Measurements from ENCODE around the gene DSCAM.

Gene DSCAM

DNA sequence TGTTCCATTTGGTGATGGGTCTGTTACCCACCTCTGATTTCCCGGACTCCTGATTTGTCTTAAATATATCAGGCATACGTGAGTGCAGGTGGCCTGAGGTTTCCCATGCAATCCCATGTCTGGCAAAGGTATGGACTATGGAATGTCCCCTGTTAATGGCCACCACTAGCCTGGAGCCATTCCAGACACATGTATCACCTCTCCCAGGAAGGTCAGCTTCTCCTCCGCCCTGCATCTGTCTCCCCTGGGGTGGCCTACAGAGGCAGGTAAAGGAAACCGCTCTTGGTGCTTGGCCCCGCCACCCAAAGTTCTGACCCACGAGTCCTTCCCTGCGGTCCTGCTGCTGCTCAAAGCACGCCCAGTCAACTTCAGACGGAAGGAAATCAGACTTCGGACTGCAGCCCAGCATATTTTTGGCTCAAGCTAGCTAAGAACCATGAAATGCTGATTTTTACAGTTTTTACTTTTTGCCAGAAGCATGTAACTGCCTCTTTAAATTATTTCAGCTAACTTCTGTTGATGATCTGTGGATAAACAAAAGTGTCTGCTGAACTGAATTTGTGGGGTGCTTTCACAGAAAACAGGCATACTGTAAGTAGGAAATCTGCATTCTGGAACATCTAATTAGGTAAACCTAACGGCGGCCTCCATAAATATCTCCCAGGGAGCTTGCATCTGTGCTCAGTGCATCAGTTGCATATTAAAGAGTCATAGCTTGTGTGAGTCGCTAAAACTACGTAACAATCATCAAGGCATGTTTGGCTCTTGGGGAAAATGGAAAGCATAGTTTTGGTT lies 873.8 kb downstream of the DSCAM start:
- no peak overlapping the region for H3K4me3 ChIP-seq (ENCODE audit: low read length)
- no peak for DNase-seq (ENCODE audit: low read depth, low spot score)

GRCh38 chr21:39972471-39972870 lies 874.5 kb downstream of the DSCAM start:
- no peak overlapping the region for H3K4me3 ChIP-seq (ENCODE audit: low read length)
- DNase-seq (ENCODE audit: low read depth, low spot score): no peak

DNA sequence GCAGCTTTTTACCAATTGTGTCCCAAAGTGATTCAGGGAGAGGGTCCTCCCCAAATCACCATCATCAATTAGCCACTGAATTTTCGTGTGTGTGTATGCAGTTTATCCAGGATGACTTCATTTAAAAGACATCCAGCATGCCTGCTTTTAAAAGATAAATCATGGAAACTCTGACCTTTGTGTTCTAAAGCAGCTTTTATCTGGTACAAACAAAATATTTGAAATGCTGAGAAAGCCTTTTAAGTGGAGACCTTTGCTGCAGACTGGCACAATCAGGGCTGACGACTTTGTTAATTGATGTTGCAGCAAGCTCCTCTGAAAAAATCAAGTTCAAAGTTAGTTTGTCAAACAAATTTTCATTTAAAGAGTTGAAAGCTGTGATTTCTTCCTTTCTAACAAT lies 875.0 kb downstream of the DSCAM start:
- DNase-seq (ENCODE audit: low read depth, low spot score): no peak
- no peak overlapping the region for H3K4me3 ChIP-seq (ENCODE audit: low read length)

DNA sequence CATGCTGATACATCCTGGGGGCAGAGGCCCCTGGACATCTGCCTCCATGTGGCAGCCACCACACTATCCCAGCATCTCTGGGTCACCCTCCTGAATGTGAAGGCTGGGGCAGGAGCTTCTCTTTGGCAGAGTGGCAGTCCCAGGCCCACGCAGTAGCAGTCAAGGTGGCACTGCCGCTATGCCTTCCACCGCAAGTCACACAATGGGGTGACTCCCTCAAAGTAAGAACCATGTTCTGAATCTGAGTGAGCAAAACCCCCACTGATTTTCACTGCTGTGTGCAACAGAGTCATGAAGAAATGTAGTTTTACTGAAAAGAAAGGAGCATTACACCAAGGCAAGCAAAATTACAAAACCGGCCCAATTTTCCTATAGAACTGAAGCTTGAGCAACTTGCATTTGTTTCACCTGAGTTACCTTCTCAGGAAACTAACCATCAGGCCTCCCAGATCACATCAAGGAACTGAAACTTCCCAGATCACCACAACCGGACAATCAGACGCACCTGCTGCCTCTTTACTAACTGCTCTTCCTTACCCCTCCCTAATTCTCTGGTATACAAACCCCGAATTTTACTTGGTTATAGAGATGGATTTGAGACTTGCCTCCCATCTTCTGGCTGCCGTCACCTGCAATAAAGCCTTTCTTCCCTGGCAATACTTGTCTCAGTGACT lies 877.1 kb downstream of the DSCAM start:
- no peak for DNase-seq (ENCODE audit: low read depth, low spot score)
- no peak overlapping the region for H3K4me3 ChIP-seq (ENCODE audit: low read length)

- H3K4me3 ChIP-seq (ENCODE audit: low read length): no peak overlapping the region
- DNase-seq (ENCODE audit: low read depth, low spot score): no peak
Observed at GRCh38 chr21:39968010-39968409, 878.9 kb downstream of the DSCAM start.

GRCh38 chr21:39966786-39967185 lies 880.2 kb downstream of the DSCAM start:
- H3K4me3 ChIP-seq (ENCODE audit: low read length): no peak overlapping the region
- no peak for DNase-seq (ENCODE audit: low read depth, low spot score)

- H3K4me3 ChIP-seq (ENCODE audit: low read length): no peak overlapping the region
- no peak for DNase-seq (ENCODE audit: low read depth, low spot score)
Observed at GRCh38 chr21:39965026-39965425, 881.9 kb downstream of the DSCAM start.

DNA sequence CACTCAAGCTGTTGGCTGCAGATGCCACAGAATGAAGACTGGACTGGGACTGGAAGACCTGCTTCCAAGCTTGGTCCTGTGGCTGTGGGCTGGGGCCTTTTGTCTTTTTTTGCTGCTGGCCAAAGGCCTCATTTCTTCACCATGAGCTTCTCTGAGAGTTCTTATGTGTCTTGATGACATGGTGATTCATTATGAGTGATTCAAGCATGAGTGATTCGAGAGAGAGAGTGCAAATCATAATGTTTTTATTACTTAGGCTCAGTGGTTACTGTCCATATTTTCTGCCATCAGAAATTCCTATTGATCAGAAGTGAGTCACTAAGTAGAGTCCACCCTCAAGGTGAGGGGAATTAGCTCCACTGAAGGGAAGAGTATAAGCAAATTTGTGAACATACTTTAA lies 885.7 kb downstream of the DSCAM start:
- H3K4me3 ChIP-seq (ENCODE audit: low read length): no peak overlapping the region
- no peak for DNase-seq (ENCODE audit: low read depth, low spot score)

Data from Jurkat, Clone E6-1 (cell line).